SK-N-MC (cell line): ENCODE data around the gene AQP11.
A peak's percentile ranks its signal among the peaks of the same experiment; 100 is the strongest.

ENCODE experiments used
- DNase-seq: peaks from one replicate; pipeline ENCODE4 v3.0.0-alpha.2; 2011; ENCODE audit warnings: low read depth, low spot score
- H3K27ac ChIP-seq: fragments of 200-600 bp; sonication (generic); 2 replicates; pipeline ENCODE4 v1.5.1; 2016; ENCODE audit warnings: mixed run types
- H3K36me3 ChIP-seq: fragments of 200-600 bp; sonication (generic); 2 replicates; pipeline ENCODE4 v1.6.1; 2017; ENCODE audit warnings: antibody characterized with exemption, low read length, mixed read lengths; ENCODE audit not compliant: insufficient read depth
- H3K4me3 ChIP-seq: fragments of 200-600 bp; sonication (generic); 2 replicates; pipeline ENCODE4 v1.5.1; 2016
- H3K9ac ChIP-seq: fragments of 200-600 bp; sonication (generic); 2 replicates; pipeline ENCODE4 v1.8.0; 2017; ENCODE audit warnings: mixed run types, mixed read lengths; ENCODE audit not compliant: insufficient read length
- H3K9me3 ChIP-seq: fragments of 200-600 bp; sonication (generic); 2 replicates; pipeline ENCODE4 v1.6.1; 2017; ENCODE audit warnings: low read depth, mild to moderate bottlenecking, antibody characterized with exemption, low read length, moderate library complexity, mixed read lengths
- EZH2 ChIP-seq: fragments of 200-600 bp; sonication (generic); IDR thresholded peaks from one replicate; pipeline ENCODE4 v1.6.1; 2017; ENCODE audit warnings: antibody characterized with exemption
- FOXP2 ChIP-seq: optimal IDR thresholded peaks from 2 replicates; pipeline ENCODE3; 2011; ENCODE audit warnings: mild to moderate bottlenecking, moderate library complexity; ENCODE audit not compliant: insufficient read depth; ENCODE audit errors: extremely low read length, control extremely low read depth
- POLR2AphosphoS5 ChIP-seq: IDR thresholded peaks from 2 replicates; pipeline ENCODE4 v1.6.1; 2012; ENCODE audit warnings: mild to moderate bottlenecking, low read depth, low read length, borderline replicate concordance

AQP11 gene

DNA sequence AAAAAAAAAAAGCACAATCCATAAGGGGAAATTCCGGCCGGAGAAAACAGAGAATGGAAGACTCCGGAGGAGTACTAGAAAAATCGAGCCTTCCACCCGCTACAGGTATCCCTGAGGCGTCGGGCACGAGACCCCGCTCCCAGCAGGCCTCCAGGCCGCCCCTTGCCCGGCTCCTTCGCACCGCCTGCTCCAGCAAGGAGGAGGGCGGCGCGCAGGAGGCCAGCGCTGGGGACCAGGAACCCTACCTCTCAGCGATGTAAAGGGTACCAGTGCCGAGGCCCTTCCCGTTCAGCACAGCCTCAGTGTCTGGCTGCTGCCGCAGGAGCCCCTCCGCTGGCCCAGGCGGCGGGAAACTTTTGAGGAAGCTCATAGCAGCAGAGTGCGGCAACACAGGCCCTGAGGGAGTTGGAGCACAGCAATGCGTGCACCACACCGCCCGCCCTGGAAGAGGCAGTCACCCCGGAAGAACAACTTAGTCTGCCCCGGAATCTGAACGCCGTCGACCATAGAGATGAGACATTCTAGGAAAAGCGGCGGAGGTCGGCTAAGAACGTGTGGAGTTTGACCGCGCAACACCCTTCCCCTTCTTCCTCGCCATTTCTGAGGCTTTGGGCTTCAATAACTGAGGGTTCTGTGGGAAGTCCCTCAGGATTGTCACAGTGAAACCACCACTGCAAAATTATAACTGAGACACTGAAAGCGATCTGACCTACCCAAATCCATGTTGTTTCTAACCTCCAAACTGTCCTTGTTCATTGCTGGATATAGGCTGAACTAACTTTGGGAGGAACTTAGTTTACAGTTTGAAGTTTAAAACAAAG is 47.8 kb downstream of the AQP11 start, which contains the start of gene CLNS1A:
TSS of gene CLNS1A (minus strand) at position 450 of the 821 bp plus-strand sequence. CDS start at position 370, 80 bp downstream.
- peak within 1 kb of the TSS; percentile 97 for H3K27ac ChIP-seq
- H3K36me3 ChIP-seq = peaks cover 23% of the 10 kb centered on the region
- peak within 1 kb of the TSS; percentile 98 for H3K9ac ChIP-seq
- H3K9me3 ChIP-seq = no peaks in the 10 kb centered on the region
- peak within 1 kb of the TSS; percentile 100 for H3K4me3 ChIP-seq
- peak; percentile 76 for DNase-seq
- TF ChIP-seq FOXP2 (peak; percentile 97), POLR2AphosphoS5 (peak; percentile 97), EZH2 (no peak)

- Histone ChIP-seq H3K27ac (no peak overlapping the region), H3K4me3 (no peak overlapping the region), H3K36me3 (no peaks in the 10 kb centered on the region), H3K9ac (no peak overlapping the region), H3K9me3 (no peaks in the 10 kb centered on the region)
- TF ChIP-seq EZH2 (no peak), POLR2AphosphoS5 (no peak), FOXP2 (no peak)
- DNase-seq = no peak
Measured at GRCh38 chr11:77642228-77642627, 52.5 kb downstream of the AQP11 start.

DNA sequence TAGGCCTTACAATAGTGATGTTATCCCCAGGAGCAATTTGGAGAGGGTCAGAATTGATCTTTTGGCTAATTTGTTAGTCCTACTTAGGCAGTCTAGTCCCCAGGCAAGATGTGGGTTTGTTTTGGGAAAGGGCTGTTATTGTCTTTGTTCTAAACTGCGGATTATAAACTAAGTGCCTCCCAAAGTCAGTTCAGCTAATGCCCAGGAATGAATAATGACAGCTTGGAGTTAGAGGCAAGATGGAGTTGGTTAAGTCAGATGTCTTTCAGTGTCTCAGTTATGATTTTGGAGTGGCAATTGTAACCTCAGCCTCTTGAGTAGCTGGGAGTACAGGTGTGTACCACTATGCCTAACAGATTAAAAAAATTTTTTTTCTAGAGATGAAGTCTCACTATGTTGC is 55.1 kb downstream of the AQP11 start:
- H3K27ac ChIP-seq = peak overlapping the region; percentile 30; the same call in 1 of the 2 replicates
- H3K9me3 ChIP-seq = no peaks in the 10 kb centered on the region
- H3K36me3 ChIP-seq = no peaks in the 10 kb centered on the region
- no peak overlapping the region for H3K9ac ChIP-seq
- TF ChIP-seq EZH2 (no peak), FOXP2 (no peak), POLR2AphosphoS5 (no peak)
- DNase-seq = no peak
- H3K4me3 ChIP-seq = no peak overlapping the region

- H3K9me3 ChIP-seq = no peaks in the 10 kb centered on the region
- H3K36me3 ChIP-seq = no peaks in the 10 kb centered on the region
- no peak overlapping the region for H3K27ac ChIP-seq
- H3K9ac ChIP-seq = no peak overlapping the region
- DNase-seq = no peak
- TF ChIP-seq FOXP2 (no peak), POLR2AphosphoS5 (no peak), EZH2 (no peak)
- H3K4me3 ChIP-seq = no peak overlapping the region
Measured at GRCh38 chr11:77647654-77648305, 58.0 kb downstream of the AQP11 start.

GRCh38 chr11:77650123-77650522 is 60.4 kb downstream of the AQP11 start:
- Histone ChIP-seq H3K4me3 (no peak overlapping the region), H3K36me3 (no peaks in the 10 kb centered on the region), H3K9me3 (no peaks in the 10 kb centered on the region), H3K9ac (no peak overlapping the region), H3K27ac (no peak overlapping the region)
- no peak for DNase-seq
- TF ChIP-seq FOXP2 = no peak
- no peak for TF ChIP-seq EZH2
- no peak for TF ChIP-seq POLR2AphosphoS5

DNA sequence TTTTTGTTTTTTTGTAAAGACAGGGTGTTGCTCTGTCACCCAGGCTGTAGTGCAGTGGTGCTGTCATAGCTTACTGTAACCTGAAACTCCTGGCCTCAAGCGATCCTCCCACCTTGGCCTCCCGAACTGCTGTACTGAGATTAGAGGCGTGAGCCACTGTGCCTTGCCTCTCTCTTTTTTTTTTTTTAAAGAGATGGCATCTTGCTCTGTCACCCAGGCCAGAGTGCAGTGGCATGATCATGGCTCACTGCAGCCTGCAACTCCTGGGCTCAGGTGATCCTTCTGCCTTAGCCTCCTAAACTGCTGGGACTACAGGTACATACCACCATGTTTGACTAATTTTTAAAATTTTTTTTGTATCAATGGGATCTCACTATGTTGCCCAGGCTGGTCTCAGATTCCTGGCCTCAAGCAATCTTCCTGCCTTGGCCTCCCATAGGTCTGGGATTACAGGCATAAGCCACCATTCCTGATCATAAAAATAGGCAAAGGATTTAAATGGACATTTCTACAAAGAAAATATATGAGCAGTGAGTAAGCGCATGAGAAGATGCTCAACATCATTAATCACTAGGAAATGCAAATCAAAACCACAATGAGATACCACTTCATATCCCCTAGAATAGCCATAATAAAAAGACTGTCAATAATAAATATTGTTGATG is 65.1 kb downstream of the AQP11 start:
- Histone ChIP-seq H3K36me3 (no peaks in the 10 kb centered on the region), H3K9ac (no peak overlapping the region), H3K27ac (no peak overlapping the region), H3K4me3 (no peak overlapping the region), H3K9me3 (no peaks in the 10 kb centered on the region)
- no peak for TF ChIP-seq POLR2AphosphoS5
- no peak for TF ChIP-seq FOXP2
- no peak for TF ChIP-seq EZH2
- no peak for DNase-seq

- no peak overlapping the region for H3K9ac ChIP-seq
- H3K27ac ChIP-seq = no peak overlapping the region
- DNase-seq = no peak
- TF ChIP-seq EZH2 (no peak), FOXP2 (no peak), POLR2AphosphoS5 (no peak)
- H3K9me3 ChIP-seq = no peaks in the 10 kb centered on the region
- H3K4me3 ChIP-seq = no peak overlapping the region
- no peaks in the 10 kb centered on the region for H3K36me3 ChIP-seq
Measured at GRCh38 chr11:77656362-77656761, 66.6 kb downstream of the AQP11 start.
